Suppressor macrophage (primary cell): ENCODE results near the gene PLCD3.

ENCODE experiments used
- DNase-seq, 4 experiments: peaks; one replicate each; pipeline ENCODE4 v3.0.0-alpha.2; 2020 to 2022

The PLCD3 gene

GRCh38 chr17:45149669-45150664, 17.7 kb upstream of the PLCD3 start:
- peak; percentile 54 to 76 (median 66) for DNase-seq

GRCh38 chr17:45149037-45149668, 16.8 kb upstream of the PLCD3 start:
- peak; percentile 69 to 90 (median 80) for DNase-seq

- peak; percentile 100 for DNase-seq
Observed at GRCh38 chr17:45148183-45149036, 16.1 kb upstream of the PLCD3 start, which contains the start of gene HEXIM1. Gene HEXIM1, plus strand, starts transcription at chr17:45148475. Its CDS starts 716 bp downstream, at chr17:45149191.

GRCh38 chr17:45147581-45148182, 15.4 kb upstream of the PLCD3 start:
- DNase-seq, result peak; percentile 86 to 94 (median 91)

- DNase-seq, result peak; percentile 65 to 83 (median 74)
Observed at GRCh38 chr17:45146890-45147580, 14.7 kb upstream of the PLCD3 start.

- DNase-seq, result no peak
Observed at GRCh38 chr17:45146592-45146889, 14.2 kb upstream of the PLCD3 start.

GRCh38 chr17:45146166-45146565, 13.9 kb upstream of the PLCD3 start:
- no peak for DNase-seq

GRCh38 chr17:45145035-45145389, 12.7 kb upstream of the PLCD3 start:
- DNase-seq, result no peak

GRCh38 chr17:45144199-45145034, 12.1 kb upstream of the PLCD3 start:
- peak in 2 of 4 experiments; percentile 33 to 45 for DNase-seq

- peak in 3 of 4 experiments; percentile 32 to 53 (median 44) for DNase-seq
Observed at GRCh38 chr17:45143767-45144198, 11.5 kb upstream of the PLCD3 start.

- no peak for DNase-seq
Observed at GRCh38 chr17:45143094-45143670, 10.9 kb upstream of the PLCD3 start.

- DNase-seq, result no peak
Observed at GRCh38 chr17:45139533-45139920, 7.2 kb upstream of the PLCD3 start.

- no peak for DNase-seq
Observed at GRCh38 chr17:45138911-45139532, 6.7 kb upstream of the PLCD3 start.

GRCh38 chr17:45137561-45138305, 5.4 kb upstream of the PLCD3 start:
- no peak for DNase-seq

- no peak for DNase-seq
Observed at GRCh38 chr17:45136846-45137560, 4.7 kb upstream of the PLCD3 start.

GRCh38 chr17:45135978-45136791, 3.9 kb upstream of the PLCD3 start:
- DNase-seq, result no peak

- peak; percentile 98 to 99 (median 98) for DNase-seq
Observed at GRCh38 chr17:45135192-45135977, 3.1 kb upstream of the PLCD3 start, which contains the start of gene ACBD4. Gene ACBD4, plus strand, starts transcription at chr17:45135687. Its CDS starts 458 bp downstream, at chr17:45136145.
